Measurements from ENCODE around the gene CFAP107. TPM values are rescaled to one million over a fixed set of nuclear protein-coding genes. Genes with fewer than 3 reads are reported as not detected.

The CFAP107 gene
- polyA plus RNA-seq, 1 donor from 2014 or later: not detected

DNA sequence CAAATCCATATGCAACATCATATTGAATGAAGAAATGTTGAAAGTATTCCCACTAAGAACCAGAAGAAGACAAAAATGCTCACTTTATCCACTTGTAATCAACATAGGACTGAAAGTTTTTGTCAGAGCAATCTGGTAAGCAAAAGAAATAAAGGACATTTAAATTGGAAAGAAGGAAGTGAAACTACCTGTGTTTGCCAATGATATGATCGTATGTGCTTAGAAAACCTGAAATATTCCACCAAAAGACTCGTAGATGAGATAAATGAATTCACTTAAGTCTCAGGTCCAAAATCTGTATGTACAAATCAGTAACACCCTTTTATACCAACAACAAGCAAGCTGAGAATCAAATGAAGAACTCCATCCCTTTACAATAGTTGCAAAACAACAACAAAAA is 53.7 kb downstream of the CFAP107 start:
- Histone ChIP-seq H3K9me3 (ENCODE audit: low read length) (no peaks in the 10 kb centered on the region), H3K4me3 (ENCODE audit: low read length) (no peak overlapping the region), H3F3A (ENCODE audit: insufficient read depth, low read length, poor library complexity, severe bottlenecking) (no peaks in the 10 kb centered on the region), H3K27me3 (ENCODE audit: insufficient read depth, low read depth, low read length) (no peaks in the 10 kb centered on the region), H4K20me1 (ENCODE audit: insufficient read depth) (no peaks in the 10 kb centered on the region), H2AFZ (ENCODE audit: low read depth, low read length) (no peak overlapping the region), H3K4me2 (ENCODE audit: low read length) (no peak overlapping the region), H3K27ac (ENCODE audit: low read length) (no peak overlapping the region), H3K79me2 (replicated peaks; ENCODE audit: insufficient read depth, low read length) (no peaks in the 10 kb centered on the region), H3K9ac (ENCODE audit: low read length) (no peak overlapping the region), H3K9me2 (ENCODE audit: insufficient read depth, low read length) (no peaks in the 10 kb centered on the region), H3K36me3 (ENCODE audit: insufficient read depth, low read length) (no peaks in the 10 kb centered on the region)
- no peak for TF ChIP-seq SMC3 (conservative IDR thresholded peaks at IDR 0.05; ENCODE audit: poor library complexity)
- no peak for TF ChIP-seq CTCF (IDR thresholded peaks at IDR 0.05; ENCODE audit: poor library complexity, severe bottlenecking)
- TF ChIP-seq MXI1 (conservative IDR thresholded peaks at IDR 0.05; ENCODE audit: poor library complexity, severe bottlenecking): no peak
- no peak for TF ChIP-seq EP300 (conservative IDR thresholded peaks at IDR 0.05; ENCODE audit: poor library complexity, severe bottlenecking)
- no peak for TF ChIP-seq TAF1 (IDR thresholded peaks at IDR 0.05; ENCODE audit: low read depth)
- TF ChIP-seq REST (IDR thresholded peaks at IDR 0.05; ENCODE audit: borderline replicate concordance): no peak
- no peak for TF ChIP-seq EZH2 (IDR thresholded peaks at IDR 0.05; ENCODE audit: borderline replicate concordance, insufficient read depth, low read length, poor library complexity, severe bottlenecking)
- TF ChIP-seq RAD21 (conservative IDR thresholded peaks at IDR 0.05): no peak
- no peak for TF ChIP-seq POLR2AphosphoS5 (IDR thresholded peaks at IDR 0.05)

DNA sequence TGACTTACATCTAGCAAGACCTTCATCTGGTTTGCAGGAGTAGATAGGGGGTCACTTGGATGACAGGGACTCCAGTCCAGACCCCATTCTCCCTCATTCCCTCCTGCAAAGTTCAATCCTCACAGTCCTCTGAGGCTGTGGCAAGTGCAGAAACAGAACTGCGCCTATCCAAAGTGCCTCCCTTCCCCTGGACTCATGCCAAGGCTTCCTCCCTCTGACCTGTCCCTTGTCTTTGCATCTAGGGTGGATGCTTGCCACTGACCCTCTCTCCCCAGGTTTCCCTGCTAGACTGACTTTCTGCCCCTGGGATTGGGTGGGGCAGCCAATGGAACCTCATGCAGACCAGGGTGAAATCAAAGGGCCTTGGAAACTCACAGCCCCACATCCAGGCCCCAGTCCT is 63.9 kb downstream of the CFAP107 start:
- no peak overlapping the region for H3K4me2 ChIP-seq (ENCODE audit: low read length)
- no peak overlapping the region for H2AFZ ChIP-seq (ENCODE audit: low read depth, low read length)
- no peaks in the 10 kb centered on the region for H3K9me3 ChIP-seq (ENCODE audit: low read length)
- H3K27ac ChIP-seq (ENCODE audit: low read length): no peak overlapping the region
- H3K9me2 ChIP-seq (ENCODE audit: insufficient read depth, low read length): no peaks in the 10 kb centered on the region
- no peaks in the 10 kb centered on the region for H4K20me1 ChIP-seq (ENCODE audit: insufficient read depth)
- H3K36me3 ChIP-seq (ENCODE audit: insufficient read depth, low read length): no peaks in the 10 kb centered on the region
- H3K4me3 ChIP-seq (ENCODE audit: low read length): no peak overlapping the region
- no peaks in the 10 kb centered on the region for H3K79me2 ChIP-seq (replicated peaks; ENCODE audit: insufficient read depth, low read length)
- H3F3A ChIP-seq (ENCODE audit: insufficient read depth, low read length, poor library complexity, severe bottlenecking): no peaks in the 10 kb centered on the region
- TF ChIP-seq CTCF (IDR thresholded peaks at IDR 0.05; ENCODE audit: poor library complexity, severe bottlenecking): no peak
- TF ChIP-seq SMC3 (conservative IDR thresholded peaks at IDR 0.05; ENCODE audit: poor library complexity): no peak
- TF ChIP-seq RAD21 (conservative IDR thresholded peaks at IDR 0.05): no peak
- TF ChIP-seq MXI1 (conservative IDR thresholded peaks at IDR 0.05; ENCODE audit: poor library complexity, severe bottlenecking): no peak
- no peak for TF ChIP-seq TAF1 (IDR thresholded peaks at IDR 0.05; ENCODE audit: low read depth)
- TF ChIP-seq REST (IDR thresholded peaks at IDR 0.05; ENCODE audit: borderline replicate concordance): no peak
- TF ChIP-seq EZH2 (IDR thresholded peaks at IDR 0.05; ENCODE audit: borderline replicate concordance, insufficient read depth, low read length, poor library complexity, severe bottlenecking): no peak
- TF ChIP-seq EP300 (conservative IDR thresholded peaks at IDR 0.05; ENCODE audit: poor library complexity, severe bottlenecking): no peak
- no peak for TF ChIP-seq POLR2AphosphoS5 (IDR thresholded peaks at IDR 0.05)
- H3K27me3 ChIP-seq (ENCODE audit: insufficient read depth, low read depth, low read length): no peaks in the 10 kb centered on the region
- H3K9ac ChIP-seq (ENCODE audit: low read length): no peak overlapping the region

All from neural cell (in vitro differentiated cells).